ENCODE measurements around the gene MLLT6.
A peak's percentile ranks its signal among the peaks of the same experiment; 100 is the strongest.

MLLT6 gene

DNA sequence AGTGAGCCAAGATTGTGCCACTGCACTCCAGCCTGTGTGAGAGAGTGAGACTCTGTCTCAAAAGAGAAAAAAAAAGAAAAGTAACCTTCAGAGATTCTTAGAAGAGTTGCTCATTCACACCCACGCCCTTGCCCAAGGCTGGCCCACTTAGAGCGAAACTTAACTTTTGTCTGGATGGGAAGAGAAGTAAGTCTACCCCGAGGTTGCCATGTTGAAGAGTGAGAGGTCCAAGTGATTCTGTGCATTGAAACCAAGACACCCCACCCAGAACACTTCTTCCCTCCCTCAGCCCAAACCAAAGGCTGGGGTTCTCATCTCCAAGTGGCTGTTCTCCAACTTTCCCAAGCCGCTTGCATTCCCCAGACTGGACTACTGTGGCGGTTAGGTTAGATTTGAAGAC, 22.7 kb downstream of the MLLT6 start:
- peak in 1 of 2 donors; percentile 40 for DNase-seq (ENCODE audit: low read depth in 2 of 2)

DNA sequence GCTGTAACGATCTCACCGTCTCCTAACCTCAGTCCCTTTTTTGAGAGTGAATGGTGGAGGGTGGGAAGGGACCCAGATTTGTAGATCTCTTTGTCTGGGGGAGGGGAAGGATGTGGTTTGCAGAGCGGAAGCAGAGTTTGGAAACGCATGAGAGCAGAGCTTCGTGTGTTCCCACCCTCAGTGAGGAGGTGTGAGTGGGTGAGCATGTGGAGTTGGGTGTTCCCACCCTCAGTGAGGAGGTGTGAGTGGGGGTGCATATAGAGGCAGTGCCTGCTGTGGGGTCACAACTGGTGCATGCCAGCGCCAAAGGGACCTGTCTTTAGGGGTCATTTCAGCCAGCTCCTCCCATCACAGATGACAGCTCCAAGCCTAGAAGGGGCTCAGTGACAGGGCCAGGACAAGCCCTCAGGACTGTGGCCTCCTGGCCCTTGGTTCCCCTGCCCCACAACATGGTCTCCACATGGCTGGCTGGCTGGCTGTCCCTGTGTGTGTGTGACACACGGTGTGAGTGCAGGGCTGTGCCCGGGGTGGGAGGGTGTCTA, 23.3 kb downstream of the MLLT6 start:
- DNase-seq (ENCODE audit: low read depth in 2 of 2) = peak in 1 of 2 donors; percentile 48

GRCh38 chr17:38729368-38729885, 24.4 kb downstream of the MLLT6 start:
- DNase-seq (ENCODE audit: low read depth in 2 of 2) = no peak

DNA sequence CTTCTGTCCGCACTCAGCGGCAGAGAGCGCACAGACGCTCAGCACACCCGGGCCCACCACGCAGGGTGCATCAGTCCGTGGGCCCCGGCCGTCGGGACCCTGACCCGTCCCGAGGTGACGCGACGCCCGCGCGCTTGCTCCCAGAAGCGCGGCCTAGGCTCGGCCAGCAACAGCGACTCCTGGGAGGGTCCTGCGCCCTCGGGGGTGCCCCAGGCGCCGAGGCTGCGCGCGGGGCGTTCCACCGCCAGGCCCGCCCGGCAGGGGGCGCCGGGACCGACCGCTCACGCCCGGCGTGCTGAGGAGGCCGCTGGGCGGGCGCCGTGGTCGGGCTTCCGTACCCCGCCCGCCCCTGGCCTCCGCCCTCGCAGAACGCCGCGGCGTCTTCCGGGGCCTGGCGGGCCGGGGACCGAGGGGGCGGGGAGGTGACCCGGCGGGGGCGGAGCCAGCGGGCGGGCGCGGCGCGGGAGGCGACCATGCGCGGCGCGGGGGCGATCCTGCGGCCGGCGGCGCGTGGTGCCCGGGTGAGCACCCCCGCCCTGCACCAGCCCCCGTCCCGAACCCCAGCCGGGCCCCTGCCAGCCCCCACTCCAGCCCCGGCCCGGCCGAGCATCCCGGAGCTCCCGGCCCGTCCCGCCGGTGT, 24.9 kb downstream of the MLLT6 start, which contains the start of gene CISD3:
CISD3 (plus strand) TSS at position 456 of the 640 bp plus-strand sequence; CDS start at position 474, 18 bp downstream.
- DNase-seq (ENCODE audit: low read depth in 2 of 2) = peak; percentile 71 to 76

- no peak for DNase-seq (ENCODE audit: low read depth in 2 of 2)
Measured at GRCh38 chr17:38730526-38731379, 25.7 kb downstream of the MLLT6 start.

DNA sequence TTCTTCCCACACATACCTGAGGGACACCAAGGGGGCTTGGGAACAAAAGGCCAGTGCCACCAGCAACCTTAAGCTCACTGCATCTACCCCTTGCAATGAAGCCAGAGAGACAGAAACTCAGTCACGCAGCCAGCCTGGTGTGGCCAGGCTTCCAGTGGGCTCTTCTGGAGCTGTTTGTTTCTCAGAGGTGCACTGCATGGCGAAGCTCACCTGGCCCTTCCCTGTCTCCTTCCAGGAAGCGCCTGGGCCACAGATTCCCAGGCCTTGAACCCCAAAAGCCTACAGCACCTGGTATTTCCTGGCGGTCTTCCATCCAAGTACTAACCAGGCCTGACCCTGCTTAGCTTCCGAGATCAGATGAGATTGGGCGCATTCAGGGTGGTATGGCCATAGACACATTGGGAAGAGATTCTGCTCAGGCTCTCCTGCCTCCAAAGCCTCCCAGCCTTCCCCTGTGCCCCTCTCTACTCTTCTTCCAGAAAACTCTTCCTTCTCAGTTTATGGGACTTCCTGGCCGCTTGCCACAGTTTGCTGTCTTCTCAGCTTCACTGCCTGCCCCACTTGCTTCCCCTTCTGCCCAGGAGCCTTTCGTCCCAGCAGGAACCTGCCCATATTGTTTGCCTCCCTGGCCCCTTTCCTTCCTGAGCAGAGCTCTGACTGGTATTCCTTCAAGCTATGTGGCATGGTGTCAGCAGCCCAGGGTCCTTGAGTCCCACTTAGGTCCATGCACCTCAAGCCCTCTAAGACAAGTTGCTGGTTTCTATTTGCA, 26.6 kb downstream of the MLLT6 start:
- no peak for DNase-seq (ENCODE audit: low read depth in 2 of 2)

GRCh38 chr17:38732376-38733281, 27.6 kb downstream of the MLLT6 start:
- no peak for DNase-seq (ENCODE audit: low read depth in 2 of 2)

DNA sequence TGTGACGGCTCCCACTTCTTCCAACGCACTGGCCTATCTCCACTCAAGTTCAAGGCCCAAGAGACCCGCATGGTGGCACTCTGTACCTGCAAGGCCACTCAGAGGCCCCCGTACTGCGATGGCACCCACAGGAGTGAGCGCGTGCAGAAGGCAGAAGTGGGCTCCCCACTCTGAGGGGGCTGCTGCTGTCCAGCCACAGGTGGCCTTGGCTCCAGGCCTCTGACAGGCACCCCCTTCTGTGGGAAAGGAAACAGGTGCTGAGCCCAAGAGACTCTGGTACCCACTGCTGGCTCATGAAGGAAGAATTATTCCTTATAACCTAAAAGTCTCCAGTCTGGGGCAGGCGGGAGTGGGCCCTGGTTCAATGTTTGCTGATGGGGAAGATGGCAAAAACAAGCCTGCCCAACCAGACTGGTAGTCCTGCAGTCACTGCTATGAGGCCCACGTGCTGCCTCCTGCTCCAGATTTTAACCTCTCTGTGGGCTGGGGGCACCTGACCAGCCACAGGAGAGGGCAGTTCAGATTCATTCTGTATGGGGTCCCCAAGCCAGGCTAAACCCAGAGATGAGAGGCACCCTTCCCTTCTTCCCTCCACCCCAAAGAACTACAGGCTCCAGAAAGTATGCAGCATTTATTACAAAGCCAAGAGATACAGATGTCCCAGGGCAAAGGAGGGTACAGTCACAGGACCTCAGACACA, 28.4 kb downstream of the MLLT6 start:
- DNase-seq (ENCODE audit: low read depth in 2 of 2) = no peak

DNA sequence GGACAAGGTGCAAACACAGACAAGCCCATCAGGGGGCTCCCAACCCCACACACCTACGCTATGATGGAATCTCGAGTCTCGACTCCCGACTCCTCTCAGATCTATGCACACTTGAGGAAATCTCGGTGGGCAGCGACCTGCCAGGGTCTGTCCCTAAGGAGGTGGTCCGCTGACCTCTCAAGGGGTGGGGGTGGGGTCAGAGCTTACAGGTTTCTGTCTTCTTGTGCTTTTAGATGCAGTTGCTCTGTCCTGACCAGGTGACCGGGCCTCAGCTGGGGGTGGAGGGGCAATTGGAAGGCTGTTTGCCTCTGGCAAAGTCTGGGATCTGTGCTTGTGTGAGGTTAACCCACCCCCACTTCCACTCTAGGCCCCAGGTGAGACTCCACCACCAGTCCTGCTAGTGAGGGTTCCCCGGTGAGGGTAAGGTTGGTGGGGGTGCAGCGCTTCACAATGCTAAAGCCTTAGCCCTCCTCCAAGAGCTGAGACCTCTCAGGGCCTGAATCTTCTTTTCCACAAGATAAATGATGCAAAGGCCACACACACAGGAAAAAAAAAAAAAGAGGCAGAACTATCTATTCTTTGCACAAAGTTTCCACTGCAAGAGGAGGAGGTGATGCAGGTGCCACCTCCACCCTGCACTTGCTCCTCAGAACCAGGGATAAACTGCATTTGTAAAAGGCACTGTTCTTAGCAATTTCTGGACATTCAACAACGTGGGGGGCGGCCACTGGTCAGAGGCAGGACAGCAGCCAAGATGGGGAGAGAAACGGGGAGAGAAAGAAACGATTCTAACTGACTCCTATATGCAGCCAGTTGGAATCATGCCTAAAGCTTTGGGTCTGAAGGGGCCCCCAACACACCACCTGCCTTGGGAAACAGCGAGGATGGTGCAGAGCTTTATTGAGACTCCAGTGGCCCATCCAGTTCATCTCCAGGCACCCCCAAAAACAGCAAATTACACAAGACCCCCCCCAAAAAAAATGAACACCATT, 29.2 kb downstream of the MLLT6 start:
- no peak for DNase-seq (ENCODE audit: low read depth in 2 of 2)

- DNase-seq (ENCODE audit: low read depth in 2 of 2) = peak; percentile 65 to 66
Measured at GRCh38 chr17:38735161-38735997, 30.3 kb downstream of the MLLT6 start.

- no peak for DNase-seq (ENCODE audit: low read depth in 2 of 2)
Measured at GRCh38 chr17:38738007-38738662, 33.1 kb downstream of the MLLT6 start.

GRCh38 chr17:38738686-38739085, 33.6 kb downstream of the MLLT6 start:
- no peak for DNase-seq (ENCODE audit: low read depth in 2 of 2)

DNA sequence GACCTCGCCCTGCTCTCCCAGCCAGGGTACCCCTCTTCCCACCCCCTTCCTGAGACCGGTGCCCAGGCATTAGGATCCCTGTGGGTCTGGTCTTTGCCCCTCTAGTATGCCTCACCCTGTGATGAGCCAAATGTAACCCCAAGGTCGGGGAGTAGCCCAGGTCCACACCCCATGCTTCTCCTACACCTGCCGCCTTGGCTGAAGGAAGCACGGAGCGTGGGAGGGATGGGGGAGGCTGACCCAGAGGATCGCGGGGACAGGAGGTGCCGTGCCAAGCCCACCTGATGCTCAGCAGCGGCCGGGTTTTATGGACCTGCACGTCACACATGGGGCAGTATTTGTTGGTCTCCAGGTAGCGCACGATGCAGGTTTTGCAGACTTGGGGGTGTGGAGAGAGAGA, 34.2 kb downstream of the MLLT6 start:
- no peak for DNase-seq (ENCODE audit: low read depth in 2 of 2)

GRCh38 chr17:38740044-38740443, 35.0 kb downstream of the MLLT6 start:
- DNase-seq (ENCODE audit: low read depth in 2 of 2) = no peak

- no peak for DNase-seq (ENCODE audit: low read depth in 2 of 2)
Measured at GRCh38 chr17:38740806-38741205, 35.7 kb downstream of the MLLT6 start.

DNA sequence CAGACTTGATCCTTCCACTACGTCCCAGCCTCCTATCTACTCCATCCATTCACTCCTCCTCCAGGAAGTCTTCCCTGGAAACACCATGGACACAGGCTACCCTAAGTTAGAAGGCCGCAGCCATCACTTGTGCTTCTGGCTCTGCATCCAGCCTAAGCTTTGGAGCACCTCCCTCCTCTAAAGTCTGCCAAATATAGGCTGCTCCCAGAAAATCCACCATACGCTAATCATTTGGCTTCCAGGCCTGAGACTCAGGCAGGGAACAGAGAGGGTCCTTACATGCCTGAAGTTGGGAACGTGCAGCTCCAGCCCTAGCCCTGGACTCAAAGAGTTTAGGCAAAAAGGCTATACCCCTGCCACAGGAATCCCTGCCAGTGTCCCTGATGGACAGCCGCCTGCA, 36.4 kb downstream of the MLLT6 start:
- DNase-seq (ENCODE audit: low read depth in 2 of 2) = no peak

- no peak for DNase-seq (ENCODE audit: low read depth in 2 of 2)
Measured at GRCh38 chr17:38741921-38742410, 36.9 kb downstream of the MLLT6 start.

Measured in stimulated activated CD8-positive, alpha-beta memory T cell treated with anti-CD3 and anti-CD28 coated beads, Interleukin-2, amount 100 ng/mL, for 1 hour (primary cell).